Measurements from ENCODE around the gene ANKRD34A. TPM values are rescaled to one million over a fixed set of nuclear protein-coding genes. Genes with fewer than 3 reads are reported as not detected.

ANKRD34A gene
- total and polyA plus RNA-seq, 2 of the 13 experiments (the other 11 are each of a cell fraction or from before 2014, with no cell fraction given) = 0.05 to 0.07 TPM

- TF ChIP-seq ZNF232 (CRISPR knock-in tag; IDR thresholded peaks at IDR 0.05; ENCODE audit: borderline replicate concordance) = peak; percentile 44; the same call in 1 of the 2 replicates
- no peak for TF ChIP-seq TMF1 (CRISPR knock-in tag; IDR thresholded peaks at IDR 0.05; ENCODE audit: low read depth)
- TF ChIP-seq NCOA2 (CRISPR knock-in tag; IDR thresholded peaks at IDR 0.05) = no peak
- TF ChIP-seq SNAPC5 (CRISPR knock-in tag; IDR thresholded peaks at IDR 0.05; ENCODE audit: borderline replicate concordance) = no peak
- no peak for TF ChIP-seq GATAD1 (CRISPR knock-in tag; IDR thresholded peaks at IDR 0.05)
- TF ChIP-seq ZNF280D (CRISPR knock-in tag; IDR thresholded peaks at IDR 0.05) = no peak
- no peak for TF ChIP-seq ZNF782 (CRISPR knock-in tag; IDR thresholded peaks at IDR 0.05; ENCODE audit: borderline replicate concordance)
- 0 out of 2 replicates have a peak, but pooled peaks have one; percentile 12 for TF ChIP-seq IRF2 (CRISPR knock-in tag; IDR thresholded peaks at IDR 0.05)
- TF ChIP-seq ZNF563 (CRISPR knock-in tag; IDR thresholded peaks at IDR 0.05) = no peak; the same call in 1 of the 2 replicates
- TF ChIP-seq PCBP2 (optimal IDR thresholded peaks at IDR 0.05; ENCODE audit: low read depth, low read length, poor library complexity, severe bottlenecking) = no peak
- no peak; the same call in 1 of the 2 replicates for TF ChIP-seq PRDM15 (CRISPR knock-in tag; IDR thresholded peaks at IDR 0.05)
- 0 out of 4 replicates have a peak, but pooled peaks have one; percentile 40 to 44 for TF ChIP-seq HMGXB4 (CRISPR knock-in tag; IDR thresholded peaks at IDR 0.05; ENCODE audit: borderline replicate concordance in 1 of 2, low read depth in 1 of 2)
- peak; percentile 72; the same call in 1 of the 2 replicates for TF ChIP-seq ZNF607 (CRISPR knock-in tag; IDR thresholded peaks at IDR 0.05; ENCODE audit: borderline replicate concordance)
- no peak for TF ChIP-seq ZNF629 (CRISPR knock-in tag; conservative IDR thresholded peaks at IDR 0.05)
- no peak for TF ChIP-seq CC2D1A (CRISPR knock-in tag; IDR thresholded peaks at IDR 0.05)
- TF ChIP-seq ZNF598 (CRISPR knock-in tag; IDR thresholded peaks at IDR 0.05; ENCODE audit: borderline replicate concordance) = no peak
- 0 out of 2 replicates have a peak, but pooled peaks have one; percentile 35 for TF ChIP-seq MED13 (CRISPR knock-in tag; IDR thresholded peaks at IDR 0.05)
- TF ChIP-seq RNF2 (conservative IDR thresholded peaks at IDR 0.05; ENCODE audit: low read depth) = no peak
- TF ChIP-seq CBFB (CRISPR knock-in tag; IDR thresholded peaks at IDR 0.05) = no peak
- TF ChIP-seq SMAD1 (CRISPR knock-in tag; IDR thresholded peaks at IDR 0.05; ENCODE audit: borderline replicate concordance, low read depth) = no peak
Observed at GRCh38 chr1:145957443-145958319, 6.7 kb downstream of the ANKRD34A start, which contains the start of gene LIX1L (continued).
